Right lobe of liver (tissue), 6 donors: ENCODE data around the gene DNAJC5. TPM values are rescaled to one million over a fixed set of nuclear protein-coding genes. Genes with fewer than 3 reads are reported as not detected.
A peak's percentile ranks its signal among the peaks of the same experiment; 100 is the strongest.

Experiments used
- ATAC-seq, 4 donors: fragments of 200-7000 bp; cut with Tn5 transposase; one replicate each; pipeline ENCODE4 v1.9.1; 2020; ENCODE audit warnings: mild to moderate bottlenecking in 4 of 4, moderate library complexity in 4 of 4
- DNase-seq, 3 donors: peaks; one replicate each; pipeline ENCODE4 v3.0.0-alpha.2; 2020
- H3K27ac ChIP-seq, 3 donors: fragments of 200-600 bp; one replicate each; pipeline ENCODE4 v1.8.0; 2022
- H3K27me3 ChIP-seq, 2 donors: fragments of 200-600 bp; one replicate each; pipeline ENCODE4 v1.8.0; 2022
- H3K36me3 ChIP-seq, 4 donors: fragments of 200-600 bp; sonication (generic) in 1 of 4; one replicate each; pipeline versions ENCODE4 v1.5.1 to v1.8.0; 2017 to 2022; ENCODE audit warnings: control low read depth in 1 of 4
- H3K4me1 ChIP-seq, 4 donors: fragments of 200-600 bp; sonication (generic) in 1 of 4; one replicate each; pipeline versions ENCODE4 v1.5.1 to v1.8.0; 2017 to 2022; ENCODE audit warnings: control low read depth in 1 of 4
- H3K4me3 ChIP-seq, 3 donors: fragments of 200-600 bp; one replicate each; pipeline ENCODE4 v1.8.0; 2022
- H3K9me3 ChIP-seq, 4 donors: fragments of 200-600 bp; sonication (generic) in 1 of 4; one replicate each; pipeline versions ENCODE4 v1.5.1 to v1.8.0; 2017 to 2022; ENCODE audit warnings: control low read depth in 1 of 4
- POLR2A ChIP-seq: fragments of 450-650 bp; IDR thresholded peaks from one replicate; pipeline ENCODE4 v1.6.1; 2017; ENCODE audit warnings: antibody characterized with exemption, mild to moderate bottlenecking
- WGBS: methylation state at CpG from one replicate; pipeline ENCODE4 v1.1.6; 2018; ENCODE audit warnings: low coverage, low lambda C conversion rate; ENCODE audit not compliant: insufficient coverage; ENCODE audit errors: missing lambda C conversion rate; 5-methylcytosine and 5-hydroxymethylcytosine counted together
- intact Hi-C, 2 donors: fragments of 100-400 bp; cut with DNase I; formaldehyde crosslinking; loops; one replicate each; pipeline versions ENCODE4 v1.11.2 to v1.14.1; 2022
- total RNA-seq, 6 experiments: library from RNA; depleted of rRNA in 2 of 6; stranded (reverse); fragments of >200 nt in 2 of 6; fragmentation: NEBNext Ultra II Directional in 3 of 6; extraction: Animal tissue kit (Norgen Biotek cat#: 25700) in 3 of 6; gene quantifications; one replicate each; pipeline versions ENCODE4 v1.1.0 to v1.2.4, GENCODE V29; 2016 to 2023
- TF ChIP-seq, protein P1 (sequence below), 4 donors: fragments of 200-600 bp in 3 of 4; fragments of 450-650 bp in 1 of 4; IDR thresholded peaks; one replicate each; pipeline versions ENCODE4 v1.5.1 to v1.8.0; 2016 to 2022; ENCODE audit warnings: antibody characterized with exemption in 4 of 4, mild to moderate bottlenecking in 2 of 4
- donor health status: DM: no; HTN: yes; CAD: no.
- donor health status: DM: no; HTN: no; CAD: no.
- donor health status: DM: no; HTN: no; CAD: no.
- donor health status: DM: no; HTN: yes; CAD: no.
- donor health status: DM: no; HTN: yes; CAD: no.

Gene DNAJC5
- total RNA-seq, 6 experiments from 2014 or later = 10.7 to 26.0 (median 15.1) TPM

DNA sequence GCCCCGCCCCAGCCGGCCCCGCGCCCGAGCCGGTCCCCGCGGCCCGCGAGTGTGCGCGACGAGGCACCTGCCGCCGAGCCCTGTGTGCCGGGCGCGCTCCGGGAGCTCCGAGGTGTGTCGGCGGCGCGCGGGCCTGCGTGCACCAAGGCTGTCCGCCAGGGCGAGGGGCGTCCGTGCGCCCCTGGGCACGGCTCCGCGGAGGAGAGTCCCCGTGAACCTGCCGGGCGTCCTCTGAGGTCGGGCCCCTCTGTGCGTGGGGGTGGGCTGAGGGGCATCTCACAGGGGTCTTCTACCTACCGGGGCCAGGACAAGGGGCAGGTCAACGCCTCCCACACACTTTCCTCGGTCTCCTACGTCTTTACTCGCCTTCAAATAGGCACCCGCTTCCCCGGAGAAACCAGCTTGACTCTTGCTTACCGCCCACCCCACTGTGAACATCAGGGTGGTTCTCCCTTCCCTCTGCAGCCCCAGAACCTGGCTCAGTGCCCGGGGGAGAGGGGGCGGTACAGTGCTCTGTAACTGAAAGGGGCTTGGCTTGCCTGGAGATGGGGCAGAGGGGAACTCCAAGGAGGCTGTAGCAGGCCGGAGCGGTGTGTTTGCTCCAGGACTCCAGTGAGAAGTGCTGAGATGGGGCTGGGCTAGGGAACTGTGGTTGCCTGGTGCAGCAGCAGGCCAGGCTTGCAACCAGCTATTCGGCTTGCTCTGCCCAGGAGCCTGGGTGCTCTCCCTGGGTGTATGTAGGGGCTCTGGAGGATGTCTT lies 84.8 kb downstream of the DNAJC5 start, which contains the start of gene SAMD10:
TSS of gene SAMD10 (minus strand) at position 86 of the 760 bp plus-strand sequence. CDS start 175 bp downstream, outside the sequence.
- Histone ChIP-seq H3K27me3 (no peaks in the 10 kb centered on the region), H3K27ac (peak within 1 kb of the TSS; percentile 36 to 65 (median 47)), H3K36me3 (peaks cover 0 to 14% (median 3%) of the 10 kb centered on the region in 4 donors), H3K4me3 (peak within 1 kb of the TSS; percentile 54 to 99 (median 63)), H3K9me3 (no peaks in the 10 kb centered on the region), H3K4me1 (peaks cover 0 to 26% (median 12%) of the 10 kb centered on the region in 4 donors)
- TF ChIP-seq, protein P1, sequence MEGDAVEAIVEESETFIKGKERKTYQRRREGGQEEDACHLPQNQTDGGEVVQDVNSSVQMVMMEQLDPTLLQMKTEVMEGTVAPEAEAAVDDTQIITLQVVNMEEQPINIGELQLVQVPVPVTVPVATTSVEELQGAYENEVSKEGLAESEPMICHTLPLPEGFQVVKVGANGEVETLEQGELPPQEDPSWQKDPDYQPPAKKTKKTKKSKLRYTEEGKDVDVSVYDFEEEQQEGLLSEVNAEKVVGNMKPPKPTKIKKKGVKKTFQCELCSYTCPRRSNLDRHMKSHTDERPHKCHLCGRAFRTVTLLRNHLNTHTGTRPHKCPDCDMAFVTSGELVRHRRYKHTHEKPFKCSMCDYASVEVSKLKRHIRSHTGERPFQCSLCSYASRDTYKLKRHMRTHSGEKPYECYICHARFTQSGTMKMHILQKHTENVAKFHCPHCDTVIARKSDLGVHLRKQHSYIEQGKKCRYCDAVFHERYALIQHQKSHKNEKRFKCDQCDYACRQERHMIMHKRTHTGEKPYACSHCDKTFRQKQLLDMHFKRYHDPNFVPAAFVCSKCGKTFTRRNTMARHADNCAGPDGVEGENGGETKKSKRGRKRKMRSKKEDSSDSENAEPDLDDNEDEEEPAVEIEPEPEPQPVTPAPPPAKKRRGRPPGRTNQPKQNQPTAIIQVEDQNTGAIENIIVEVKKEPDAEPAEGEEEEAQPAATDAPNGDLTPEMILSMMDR (IDR thresholded peaks at IDR 0.05) = peak in 1 of 4 donors; percentile 17
- TF ChIP-seq POLR2A = no peak
- intact Hi-C loops = loop anchor here (10.0 kb wide), 2 partner anchors 435 to 445 kb away; partner anchors contain the start of genes PTK6 (in 1 of the 2) and SRMS (in 1 of the 2)
- ATAC-seq = peak; percentile 1 to 9 (median 3)
- DNase-seq = peak in 2 of 3 donors; percentile 61 to 65
- 10% methylated on average over 6 of the region's 52 CpGs for WGBS

DNA sequence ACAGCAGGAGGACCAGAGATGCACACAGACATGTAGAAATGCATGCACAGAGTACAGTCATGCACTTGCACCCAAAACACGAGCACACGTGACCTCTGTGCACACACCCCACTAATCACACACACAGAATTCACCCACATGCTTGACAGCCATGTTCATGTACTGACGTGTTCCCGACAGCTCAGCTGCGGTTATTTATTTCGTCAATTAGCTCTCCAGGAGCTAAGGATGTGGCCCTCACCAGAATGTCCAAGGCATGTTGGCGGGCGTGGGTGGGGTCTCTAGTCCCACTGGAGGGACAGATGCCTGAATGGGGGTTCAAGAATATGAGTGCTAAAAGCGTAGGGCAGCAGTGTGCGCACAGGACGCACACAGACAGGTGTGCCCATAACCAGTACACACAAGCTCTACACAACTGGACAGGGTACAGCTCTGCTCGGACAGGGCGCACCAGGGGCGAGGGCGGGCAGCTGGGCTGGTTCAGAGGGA lies 85.4 kb downstream of the DNAJC5 start:
- Histone ChIP-seq H3K4me3 (peak overlapping the region; percentile 91 to 99 (median 99)), H3K4me1 (peaks cover 0 to 23% (median 12%) of the 10 kb centered on the region in 4 donors), H3K27me3 (no peaks in the 10 kb centered on the region), H3K27ac (peak overlapping the region; percentile 45 to 65 (median 47)), H3K9me3 (no peaks in the 10 kb centered on the region), H3K36me3 (peaks cover 0 to 20% (median 4%) of the 10 kb centered on the region in 4 donors)
- WGBS = 64% methylated on average over 9 of the region's 15 CpGs
- TF ChIP-seq, protein P1 (IDR thresholded peaks at IDR 0.05) = no peak
- no peak for TF ChIP-seq POLR2A
- DNase-seq (no peak), ATAC-seq (peak; percentile 6 to 37 (median 18))
- intact Hi-C loops = no loop called here

DNA sequence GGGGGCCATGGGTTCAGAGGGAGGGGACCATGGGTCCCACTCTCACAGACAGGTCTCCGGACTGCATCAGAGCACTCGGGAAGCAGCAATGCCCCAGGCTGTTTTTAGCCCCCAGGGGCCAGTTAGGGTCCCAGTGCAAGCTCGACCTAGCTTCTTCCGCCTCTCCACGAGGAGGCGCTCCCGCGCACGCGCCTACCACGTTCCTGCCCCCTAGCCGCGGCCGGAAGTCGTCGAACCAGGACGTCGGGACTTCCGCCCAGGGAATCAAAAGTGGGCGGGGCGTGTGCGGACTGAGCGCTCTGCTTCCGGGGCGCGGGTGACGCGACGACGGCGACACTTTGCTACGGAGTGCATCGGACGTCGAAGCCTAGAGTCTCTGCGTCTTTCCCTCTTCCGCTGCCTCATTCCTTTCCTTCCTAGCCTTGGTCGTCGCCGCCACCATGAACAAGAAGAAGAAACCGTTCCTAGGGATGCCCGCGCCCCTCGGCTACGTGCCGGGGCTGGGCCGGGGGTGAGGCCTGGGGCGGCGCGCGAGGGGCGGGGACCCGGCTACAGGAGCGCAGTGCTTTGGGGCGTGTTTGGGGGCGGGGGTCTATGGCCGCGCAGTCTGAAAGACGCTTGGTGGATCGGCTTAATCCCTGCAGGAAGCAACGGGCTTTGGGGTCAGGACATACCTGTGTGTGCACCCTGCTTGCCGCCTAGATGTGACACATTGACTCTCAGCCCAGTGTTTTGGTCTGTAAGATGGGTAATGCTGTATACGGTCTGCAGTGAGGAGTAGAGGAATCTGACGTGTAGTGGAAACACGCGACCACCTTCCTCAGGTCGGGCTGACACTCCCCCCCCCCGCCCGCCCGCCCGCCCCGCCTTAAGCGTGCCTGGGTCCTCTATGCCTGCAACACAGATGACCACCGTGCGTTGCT lies 86.1 kb downstream of the DNAJC5 start, which contains the start of gene PRPF6:
TSS of gene PRPF6 (plus strand) at position 327 of the 923 bp plus-strand sequence. CDS start at position 441, 114 bp downstream.
- H3K27ac ChIP-seq = peak within 1 kb of the TSS; percentile 45 to 77 (median 65)
- WGBS = 0% methylated on average over 28 of the region's 75 CpGs
- TF ChIP-seq, protein P1 (IDR thresholded peaks at IDR 0.05) = peak; percentile 71 to 93 (median 84)
- TF ChIP-seq POLR2A = peak; percentile 61
- no peaks in the 10 kb centered on the region for H3K27me3 ChIP-seq
- no peaks in the 10 kb centered on the region for H3K9me3 ChIP-seq
- intact Hi-C loops = no loop called here
- peaks cover 0 to 27% (median 6%) of the 10 kb centered on the region in 4 donors for H3K36me3 ChIP-seq
- peaks cover 0 to 23% (median 12%) of the 10 kb centered on the region in 4 donors for H3K4me1 ChIP-seq
- DNase-seq = peak; percentile 96
- ATAC-seq = peak; percentile 87 to 92 (median 88)
- peak within 1 kb of the TSS; percentile 91 to 99 (median 99) for H3K4me3 ChIP-seq

DNA sequence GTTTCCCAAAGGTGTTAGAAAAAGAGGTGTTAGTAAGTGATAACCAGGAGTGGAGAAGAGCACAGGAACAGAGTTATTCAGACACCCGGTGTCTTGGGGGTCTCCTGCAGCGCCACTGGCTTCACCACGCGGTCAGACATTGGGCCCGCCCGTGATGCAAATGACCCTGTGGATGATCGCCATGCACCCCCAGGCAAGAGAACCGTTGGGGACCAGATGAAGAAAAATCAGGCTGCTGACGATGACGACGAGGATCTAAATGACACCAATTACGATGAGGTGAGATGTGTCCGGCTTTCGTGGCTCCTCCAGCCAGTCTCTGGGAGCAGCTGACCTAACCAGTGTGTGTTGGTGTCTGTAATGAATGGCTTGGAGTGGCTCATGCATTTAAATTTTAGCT lies 88.0 kb downstream of the DNAJC5 start:
- DNase-seq (no peak), ATAC-seq (no peak)
- Histone ChIP-seq H3K27me3 (no peaks in the 10 kb centered on the region), H3K36me3 (peaks cover 0 to 31% (median 8%) of the 10 kb centered on the region in 4 donors), H3K4me3 (no peak overlapping the region), H3K27ac (no peak overlapping the region), H3K9me3 (no peaks in the 10 kb centered on the region), H3K4me1 (peaks cover 0 to 23% (median 12%) of the 10 kb centered on the region in 4 donors)
- intact Hi-C loops = no loop called here
- WGBS = 81% methylated on average over 5 of the region's 14 CpGs
- TF ChIP-seq, protein P1 (IDR thresholded peaks at IDR 0.05) = no peak
- no peak for TF ChIP-seq POLR2A
